Esophagus (tissue), 2 donors: Measurements from ENCODE around the gene NOP14. TPM values are rescaled to one million over a fixed set of nuclear protein-coding genes. Genes with fewer than 3 reads are reported as not detected.

Source experiments
- H3K27ac ChIP-seq, 2 donors: one replicate each; pipeline ENCODE4 v1.5.1; 2013; ENCODE audit warnings: low read depth in 2 of 2, mild to moderate bottlenecking in 2 of 2, inconsistent platforms in 1 of 2, low read length in 1 of 2, moderate library complexity in 1 of 2
- H3K27me3 ChIP-seq, 2 donors: one replicate each; pipeline ENCODE4 v1.6.1; 2013; ENCODE audit warnings: low read length in 2 of 2, control low read depth in 1 of 2, mild to moderate bottlenecking in 1 of 2; ENCODE audit not compliant: insufficient read depth in 2 of 2, control insufficient read depth in 1 of 2
- H3K36me3 ChIP-seq, 2 donors: one replicate each; pipeline ENCODE4 v1.6.1; 2013; ENCODE audit warnings: low read length in 1 of 2; ENCODE audit not compliant: control insufficient read depth in 2 of 2, insufficient read depth in 2 of 2
- H3K4me1 ChIP-seq, 2 donors: one replicate each; pipeline ENCODE4 v1.6.1; 2013; ENCODE audit warnings: low read length in 1 of 2; ENCODE audit not compliant: control insufficient read depth in 2 of 2, insufficient read depth in 2 of 2
- H3K4me3 ChIP-seq, 2 donors: one replicate each; pipeline ENCODE4 v1.5.1; 2013; ENCODE audit warnings: low read length in 2 of 2, mild to moderate bottlenecking in 2 of 2, low read depth in 1 of 2, moderate library complexity in 1 of 2
- H3K9me3 ChIP-seq, 2 donors: one replicate each; pipeline ENCODE4 v1.6.1; 2013; ENCODE audit warnings: mild to moderate bottlenecking in 2 of 2, low read depth in 1 of 2, low read length in 1 of 2, moderate library complexity in 1 of 2; ENCODE audit not compliant: control insufficient read depth in 2 of 2, insufficient read depth in 1 of 2
- WGBS, 2 donors: extraction: QIAGEN DNeasy Blood & Tissue Kit; methylation state at CpG; one replicate each; pipeline ENCODE4 v1.1.7; 2013; 5-methylcytosine and 5-hydroxymethylcytosine counted together
- polyA plus RNA-seq, 2 donors: library from polyadenylated mRNA; stranded (reverse); fragments of 200-250 nt; gene quantifications; one replicate each; pipeline ENCODE4 v1.2.3, GENCODE V29; 2013
- donor health status: healthy with polysubstance abuse.
- donor health status: Bipolar disorder and iron deficiency.

Gene NOP14
- polyA plus RNA-seq, 2 donors = 11.9 to 15.1 TPM

DNA sequence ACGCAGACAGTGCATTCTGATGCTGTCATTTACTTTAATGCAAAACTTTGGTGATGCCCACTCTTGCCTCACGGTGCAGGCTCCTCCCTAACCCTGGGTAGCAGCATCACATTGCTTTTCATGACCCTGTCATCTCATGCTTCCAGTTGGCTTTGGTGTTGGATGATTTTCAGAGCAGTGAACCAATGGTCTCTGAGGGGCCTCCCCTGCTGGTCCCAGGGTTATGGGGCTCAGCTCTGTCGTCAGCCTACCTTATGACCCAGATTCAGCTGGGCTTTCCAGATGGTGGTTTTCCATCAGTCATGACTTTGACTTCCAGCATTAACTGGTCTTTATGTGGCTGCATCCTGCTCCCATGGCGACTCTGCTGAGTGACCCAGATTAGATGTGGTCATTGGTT is 56.0 kb downstream of the NOP14 start:
- peaks cover 28 to 58% of the 10 kb centered on the region in 2 donors for H3K36me3 ChIP-seq
- no peaks in the 10 kb centered on the region for H3K4me1 ChIP-seq
- no peak overlapping the region for H3K4me3 ChIP-seq
- no peaks in the 10 kb centered on the region for H3K27me3 ChIP-seq
- no peaks in the 10 kb centered on the region for H3K9me3 ChIP-seq
- 82 to 91% methylated on average over 4 of the region's 4 CpGs for WGBS, 2 donors
- no peak overlapping the region for H3K27ac ChIP-seq

- Histone ChIP-seq H3K9me3 (no peaks in the 10 kb centered on the region), H3K27me3 (no peaks in the 10 kb centered on the region), H3K27ac (no peak overlapping the region), H3K4me3 (no peak overlapping the region), H3K4me1 (no peaks in the 10 kb centered on the region), H3K36me3 (peaks cover 24 to 53% of the 10 kb centered on the region in 2 donors)
- 72 to 82% methylated on average over 8 of the region's 8 CpGs for WGBS, 2 donors
Observed at GRCh38 chr4:2906218-2906617, 57.0 kb downstream of the NOP14 start.

DNA sequence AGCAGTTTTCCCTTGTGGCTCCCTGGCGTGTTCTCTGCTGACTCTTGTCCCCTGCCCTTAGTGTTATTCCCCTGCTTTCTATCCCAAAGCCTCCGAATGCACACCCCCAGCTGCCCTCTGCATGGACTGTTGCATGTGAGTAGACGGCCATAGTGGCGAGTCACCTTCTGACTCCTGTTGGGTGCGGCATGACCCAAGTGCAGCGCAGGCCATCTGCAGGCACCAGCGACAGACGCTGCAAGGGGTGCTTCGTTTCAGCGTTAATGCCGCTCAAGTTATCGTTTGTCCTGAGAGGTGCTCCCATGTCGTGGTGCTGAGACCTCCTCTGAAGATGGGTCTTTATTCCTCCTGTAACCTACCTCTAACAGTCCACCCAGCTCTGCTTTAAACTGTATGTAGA is 57.7 kb downstream of the NOP14 start:
- H3K4me3 ChIP-seq = no peak overlapping the region
- 92 to 93% methylated on average over 13 of the region's 13 CpGs for WGBS, 2 donors
- no peaks in the 10 kb centered on the region for H3K4me1 ChIP-seq
- no peak overlapping the region for H3K27ac ChIP-seq
- no peaks in the 10 kb centered on the region for H3K27me3 ChIP-seq
- H3K36me3 ChIP-seq = peaks cover 25 to 53% of the 10 kb centered on the region in 2 donors
- no peaks in the 10 kb centered on the region for H3K9me3 ChIP-seq

GRCh38 chr4:2902126-2902525 is 61.1 kb downstream of the NOP14 start:
- Histone ChIP-seq H3K9me3 (no peaks in the 10 kb centered on the region), H3K27me3 (no peaks in the 10 kb centered on the region), H3K36me3 (peaks cover 30 to 42% of the 10 kb centered on the region in 2 donors), H3K4me3 (no peak overlapping the region), H3K27ac (no peak overlapping the region), H3K4me1 (no peaks in the 10 kb centered on the region)
- WGBS, 2 donors = 64 to 90% methylated on average over 2 of the region's 2 CpGs

- H3K36me3 ChIP-seq = peaks cover 30 to 44% of the 10 kb centered on the region in 2 donors
Observed at GRCh38 chr4:2901186-2901585, 62.0 kb downstream of the NOP14 start.

DNA sequence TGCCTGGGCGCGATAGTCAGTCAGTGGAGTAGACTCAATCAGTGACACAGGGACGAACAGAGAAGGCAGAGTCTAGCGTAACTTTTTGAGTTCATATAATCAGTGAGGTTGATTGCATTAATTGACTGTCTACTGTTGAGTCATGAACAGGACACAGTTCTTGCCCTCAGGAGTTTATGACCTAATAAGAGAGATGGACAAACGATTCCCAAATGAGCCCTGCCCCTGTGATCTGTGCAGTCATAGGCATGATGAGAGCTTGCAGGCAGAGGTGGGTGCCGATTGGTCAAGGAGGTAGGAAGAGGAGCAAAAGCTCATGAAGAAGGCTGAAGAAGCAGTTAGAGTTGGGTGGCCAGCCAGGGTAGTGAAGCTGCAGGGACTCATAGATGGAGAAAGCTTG is 62.5 kb downstream of the NOP14 start:
- Histone ChIP-seq H3K36me3 (peaks cover 29 to 43% of the 10 kb centered on the region in 2 donors), H3K4me3 (no peak overlapping the region), H3K4me1 (no peaks in the 10 kb centered on the region), H3K27me3 (no peaks in the 10 kb centered on the region), H3K9me3 (no peaks in the 10 kb centered on the region), H3K27ac (no peak overlapping the region)
- 88 to 90% methylated on average over 6 of the region's 6 CpGs for WGBS, 2 donors

More at GRCh38 chr4:2901186-2901585, 62.0 kb downstream of the NOP14 start:
- H3K27me3 ChIP-seq = no peaks in the 10 kb centered on the region
- no peaks in the 10 kb centered on the region for H3K4me1 ChIP-seq
- no peaks in the 10 kb centered on the region for H3K9me3 ChIP-seq
- 94 to 98% methylated on average over 3 of the region's 3 CpGs for WGBS, 2 donors
- no peak overlapping the region for H3K27ac ChIP-seq
- no peak overlapping the region for H3K4me3 ChIP-seq

DNA sequence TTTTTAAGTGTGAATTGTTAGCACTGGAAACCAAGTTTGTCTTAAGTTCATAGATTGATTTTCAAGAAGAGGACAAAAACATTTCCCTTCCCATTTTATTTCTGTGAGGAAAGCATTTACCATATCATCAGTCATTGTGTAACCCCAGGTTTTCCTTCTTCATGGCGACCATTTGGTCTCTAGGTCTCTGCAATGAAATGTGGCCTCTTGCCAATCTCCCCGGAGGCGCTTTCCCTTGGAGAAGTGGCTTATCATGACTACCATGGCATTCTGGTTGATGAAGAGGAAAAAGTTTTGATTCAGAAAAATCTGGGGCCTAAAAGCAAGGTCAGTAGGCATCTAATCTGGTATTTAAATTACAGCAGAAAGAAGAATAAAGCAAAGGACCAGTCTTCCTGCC is 65.2 kb downstream of the NOP14 start:
- no peaks in the 10 kb centered on the region for H3K27me3 ChIP-seq
- WGBS, 2 donors = 73 to 84% methylated on average over 3 of the region's 3 CpGs
- H3K27ac ChIP-seq = no peak overlapping the region
- H3K9me3 ChIP-seq = no peaks in the 10 kb centered on the region
- no peak overlapping the region for H3K4me3 ChIP-seq
- H3K36me3 ChIP-seq = peaks cover 21 to 36% of the 10 kb centered on the region in 2 donors
- no peaks in the 10 kb centered on the region for H3K4me1 ChIP-seq

DNA sequence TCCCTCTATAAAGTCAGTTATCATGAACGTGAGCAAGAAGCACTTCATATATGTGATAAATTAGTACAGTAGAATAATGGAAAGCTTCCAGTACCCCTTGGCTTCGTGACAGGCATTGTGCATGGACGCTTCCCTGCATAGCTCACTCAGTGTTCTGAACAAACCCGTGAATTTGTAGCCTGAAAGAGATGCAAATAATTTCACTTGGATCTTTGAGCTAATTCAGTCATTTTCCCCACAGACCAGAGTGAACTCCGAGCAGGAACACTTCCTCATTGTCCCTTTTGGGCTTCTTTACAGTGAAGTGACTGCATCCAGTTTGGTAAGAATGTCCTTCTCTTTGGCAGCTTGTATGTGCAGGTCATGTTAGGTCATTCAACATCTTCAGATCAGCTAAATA is 69.4 kb downstream of the NOP14 start:
- H3K27ac ChIP-seq = no peak overlapping the region
- H3K36me3 ChIP-seq = peaks cover 9 to 20% of the 10 kb centered on the region in 2 donors
- no peaks in the 10 kb centered on the region for H3K9me3 ChIP-seq
- no peak overlapping the region for H3K4me3 ChIP-seq
- H3K27me3 ChIP-seq = no peaks in the 10 kb centered on the region
- 48 to 55% methylated on average over 5 of the region's 5 CpGs for WGBS, 2 donors
- H3K4me1 ChIP-seq = no peaks in the 10 kb centered on the region

GRCh38 chr4:2891294-2891693 is 71.9 kb downstream of the NOP14 start:
- Histone ChIP-seq H3K4me1 (no peaks in the 10 kb centered on the region), H3K4me3 (no peak overlapping the region), H3K36me3 (peaks cover 5 to 20% of the 10 kb centered on the region in 2 donors)

GRCh38 chr4:2888886-2889285 is 74.3 kb downstream of the NOP14 start:
- H3K27ac ChIP-seq = no peak overlapping the region
- H3K9me3 ChIP-seq = no peaks in the 10 kb centered on the region
- no peaks in the 10 kb centered on the region for H3K27me3 ChIP-seq
- no peak overlapping the region for H3K4me3 ChIP-seq
- H3K36me3 ChIP-seq = peaks cover 9 to 19% of the 10 kb centered on the region in 2 donors
- WGBS, 2 donors = 95 to 97% methylated on average over 3 of the region's 3 CpGs
- no peaks in the 10 kb centered on the region for H3K4me1 ChIP-seq

More at GRCh38 chr4:2891294-2891693, 71.9 kb downstream of the NOP14 start:
- 78 to 89% methylated on average over 5 of the region's 5 CpGs for WGBS, 2 donors
- Histone ChIP-seq H3K27ac (no peak overlapping the region), H3K9me3 (no peaks in the 10 kb centered on the region), H3K27me3 (no peaks in the 10 kb centered on the region)
